HL-60 (cell line): ENCODE data around the gene SESN2.

Experiments used
- DNase-seq, 2 experiments: peaks; one replicate each; pipeline ENCODE4 v3.0.0-alpha.2; 2010 to 2020; ENCODE audit warnings: low read depth in 1 of 2, low spot score in 1 of 2
- H3K27ac ChIP-seq: fragments of 250-450 bp; sonication (Bioruptor Pico); replicated peaks from 2 replicates; pipeline ENCODE4 v1.5.1; 2020; ENCODE audit warnings: mild to moderate bottlenecking, moderate library complexity
- H3K27me3 ChIP-seq: fragments of 250-450 bp; sonication (Bioruptor Pico); 2 replicates; pipeline ENCODE4 v1.5.1; 2021; ENCODE audit warnings: mild to moderate bottlenecking, moderate library complexity; ENCODE audit not compliant: insufficient read depth, poor library complexity, severe bottlenecking
- H3K4me3 ChIP-seq: replicated peaks from 2 replicates; pipeline ENCODE4 v1.5.1; 2011; ENCODE audit warnings: mild to moderate bottlenecking, control low read depth, low read length; ENCODE audit not compliant: insufficient read depth
- GABPA ChIP-seq: IDR thresholded peaks from 2 replicates; pipeline ENCODE4 v1.6.1; 2012; ENCODE audit warnings: low read depth
- POLR2AphosphoS5 ChIP-seq: IDR thresholded peaks from 2 replicates; pipeline ENCODE4 v1.6.1; 2012; ENCODE audit warnings: low read depth
- SPI1 ChIP-seq: IDR thresholded peaks from 2 replicates; pipeline ENCODE4 v1.6.1; 2012; ENCODE audit warnings: low read depth, mild to moderate bottlenecking, borderline replicate concordance
- long read RNA-seq: library from polyadenylated mRNA; unstranded; transcript quantifications from one replicate; pipeline ENCODE4 v2.0.0, GENCODE V29; 2020
- TF ChIP-seq, protein P1 (sequence below): IDR thresholded peaks from 2 replicates; pipeline ENCODE4 v1.6.1; 2012; ENCODE audit warnings: low read depth; ENCODE audit not compliant: insufficient replicate concordance
- TF ChIP-seq, protein P2 (sequence below): IDR thresholded peaks from one replicate; pipeline ENCODE4 v1.5.1; 2011; ENCODE audit warnings: low read length, control low read depth, inconsistent platforms; ENCODE audit not compliant: insufficient read depth

The SESN2 gene, protein sequence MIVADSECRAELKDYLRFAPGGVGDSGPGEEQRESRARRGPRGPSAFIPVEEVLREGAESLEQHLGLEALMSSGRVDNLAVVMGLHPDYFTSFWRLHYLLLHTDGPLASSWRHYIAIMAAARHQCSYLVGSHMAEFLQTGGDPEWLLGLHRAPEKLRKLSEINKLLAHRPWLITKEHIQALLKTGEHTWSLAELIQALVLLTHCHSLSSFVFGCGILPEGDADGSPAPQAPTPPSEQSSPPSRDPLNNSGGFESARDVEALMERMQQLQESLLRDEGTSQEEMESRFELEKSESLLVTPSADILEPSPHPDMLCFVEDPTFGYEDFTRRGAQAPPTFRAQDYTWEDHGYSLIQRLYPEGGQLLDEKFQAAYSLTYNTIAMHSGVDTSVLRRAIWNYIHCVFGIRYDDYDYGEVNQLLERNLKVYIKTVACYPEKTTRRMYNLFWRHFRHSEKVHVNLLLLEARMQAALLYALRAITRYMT
- long read RNA-seq, transcript SESN2-201 (10 exons, 3,453 nt): major isoform, 282 of 302 reads
- long read RNA-seq, partial matches to known transcripts: 2 of 302 reads
- long read RNA-seq, other reads (novel, unspliced or antisense): 18 of 302 reads

DNA sequence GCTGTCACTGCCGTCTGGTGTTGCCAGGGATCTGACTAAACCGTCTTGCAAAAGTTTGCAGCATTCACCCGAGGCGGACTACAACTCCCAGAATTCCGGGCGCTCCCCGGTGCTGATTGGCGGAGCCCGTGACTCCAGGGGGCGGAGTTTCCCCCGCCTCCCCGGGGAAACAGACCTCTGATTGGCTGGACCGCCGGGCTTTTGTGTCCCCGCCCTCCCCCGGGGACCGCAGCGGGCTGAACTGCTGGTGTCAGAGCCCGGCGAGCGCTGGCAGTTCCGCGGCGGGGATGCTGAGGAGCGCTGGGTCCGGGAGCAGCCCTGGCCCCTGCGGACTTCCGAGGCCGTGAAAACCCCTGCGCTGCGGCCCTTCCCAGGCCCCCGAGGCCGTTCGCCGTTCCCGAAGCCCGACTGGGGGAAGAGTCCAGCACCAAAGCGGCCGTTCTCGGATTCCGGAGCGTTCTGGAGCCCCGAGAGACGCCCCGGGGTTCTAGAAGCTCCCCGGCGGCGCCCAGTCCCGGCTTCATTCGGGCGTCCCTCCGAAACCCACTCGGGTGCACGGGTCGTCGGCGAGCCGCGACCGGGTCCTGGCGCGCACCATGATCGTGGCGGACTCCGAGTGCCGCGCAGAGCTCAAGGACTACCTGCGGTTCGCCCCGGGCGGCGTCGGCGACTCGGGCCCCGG, at the start of gene SESN2:
TSS of gene SESN2 (plus strand) at position 267 of the 682 bp plus-strand sequence. CDS start at position 597, 330 bp downstream.
- peak; percentile 95 to 99 for DNase-seq
- Histone ChIP-seq H3K27me3 (no peaks in the 10 kb centered on the region), H3K4me3 (peak within 1 kb of the TSS; percentile 76), H3K27ac (peak within 1 kb of the TSS; percentile 65)
- TF ChIP-seq, protein P1, sequence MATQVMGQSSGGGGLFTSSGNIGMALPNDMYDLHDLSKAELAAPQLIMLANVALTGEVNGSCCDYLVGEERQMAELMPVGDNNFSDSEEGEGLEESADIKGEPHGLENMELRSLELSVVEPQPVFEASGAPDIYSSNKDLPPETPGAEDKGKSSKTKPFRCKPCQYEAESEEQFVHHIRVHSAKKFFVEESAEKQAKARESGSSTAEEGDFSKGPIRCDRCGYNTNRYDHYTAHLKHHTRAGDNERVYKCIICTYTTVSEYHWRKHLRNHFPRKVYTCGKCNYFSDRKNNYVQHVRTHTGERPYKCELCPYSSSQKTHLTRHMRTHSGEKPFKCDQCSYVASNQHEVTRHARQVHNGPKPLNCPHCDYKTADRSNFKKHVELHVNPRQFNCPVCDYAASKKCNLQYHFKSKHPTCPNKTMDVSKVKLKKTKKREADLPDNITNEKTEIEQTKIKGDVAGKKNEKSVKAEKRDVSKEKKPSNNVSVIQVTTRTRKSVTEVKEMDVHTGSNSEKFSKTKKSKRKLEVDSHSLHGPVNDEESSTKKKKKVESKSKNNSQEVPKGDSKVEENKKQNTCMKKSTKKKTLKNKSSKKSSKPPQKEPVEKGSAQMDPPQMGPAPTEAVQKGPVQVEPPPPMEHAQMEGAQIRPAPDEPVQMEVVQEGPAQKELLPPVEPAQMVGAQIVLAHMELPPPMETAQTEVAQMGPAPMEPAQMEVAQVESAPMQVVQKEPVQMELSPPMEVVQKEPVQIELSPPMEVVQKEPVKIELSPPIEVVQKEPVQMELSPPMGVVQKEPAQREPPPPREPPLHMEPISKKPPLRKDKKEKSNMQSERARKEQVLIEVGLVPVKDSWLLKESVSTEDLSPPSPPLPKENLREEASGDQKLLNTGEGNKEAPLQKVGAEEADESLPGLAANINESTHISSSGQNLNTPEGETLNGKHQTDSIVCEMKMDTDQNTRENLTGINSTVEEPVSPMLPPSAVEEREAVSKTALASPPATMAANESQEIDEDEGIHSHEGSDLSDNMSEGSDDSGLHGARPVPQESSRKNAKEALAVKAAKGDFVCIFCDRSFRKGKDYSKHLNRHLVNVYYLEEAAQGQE: peak; percentile 48
- TF ChIP-seq GABPA (no peak), POLR2AphosphoS5 (peak; percentile 81; the same call in 1 of the 2 replicates)
- TF ChIP-seq, protein P2, sequence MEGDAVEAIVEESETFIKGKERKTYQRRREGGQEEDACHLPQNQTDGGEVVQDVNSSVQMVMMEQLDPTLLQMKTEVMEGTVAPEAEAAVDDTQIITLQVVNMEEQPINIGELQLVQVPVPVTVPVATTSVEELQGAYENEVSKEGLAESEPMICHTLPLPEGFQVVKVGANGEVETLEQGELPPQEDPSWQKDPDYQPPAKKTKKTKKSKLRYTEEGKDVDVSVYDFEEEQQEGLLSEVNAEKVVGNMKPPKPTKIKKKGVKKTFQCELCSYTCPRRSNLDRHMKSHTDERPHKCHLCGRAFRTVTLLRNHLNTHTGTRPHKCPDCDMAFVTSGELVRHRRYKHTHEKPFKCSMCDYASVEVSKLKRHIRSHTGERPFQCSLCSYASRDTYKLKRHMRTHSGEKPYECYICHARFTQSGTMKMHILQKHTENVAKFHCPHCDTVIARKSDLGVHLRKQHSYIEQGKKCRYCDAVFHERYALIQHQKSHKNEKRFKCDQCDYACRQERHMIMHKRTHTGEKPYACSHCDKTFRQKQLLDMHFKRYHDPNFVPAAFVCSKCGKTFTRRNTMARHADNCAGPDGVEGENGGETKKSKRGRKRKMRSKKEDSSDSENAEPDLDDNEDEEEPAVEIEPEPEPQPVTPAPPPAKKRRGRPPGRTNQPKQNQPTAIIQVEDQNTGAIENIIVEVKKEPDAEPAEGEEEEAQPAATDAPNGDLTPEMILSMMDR: no peak

DNA sequence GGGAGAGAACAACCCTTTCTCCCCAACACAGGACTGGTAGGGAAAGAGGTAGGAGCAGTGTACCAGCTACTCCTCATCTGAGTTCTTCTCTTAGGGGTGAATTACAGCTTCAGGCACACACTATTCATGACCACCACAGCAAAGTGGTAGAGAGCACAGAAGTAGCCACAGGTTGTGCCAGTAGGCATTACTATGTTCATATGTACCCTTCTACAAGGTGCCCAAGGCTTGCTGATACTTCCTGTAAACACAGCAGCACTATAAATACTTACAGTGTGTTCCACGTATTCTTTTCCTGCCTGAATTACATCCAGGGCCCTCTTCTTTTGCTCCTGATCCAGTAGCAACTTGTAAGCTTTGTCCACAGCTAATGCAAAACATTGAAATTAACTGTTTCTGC, 49.6 kb upstream of the SESN2 start:
- no peak for DNase-seq
- TF ChIP-seq, protein P2: no peak
- TF ChIP-seq POLR2AphosphoS5 (no peak), GABPA (no peak), SPI1 (no peak)
- TF ChIP-seq, protein P1: no peak
- no peak overlapping the region for H3K27ac ChIP-seq

DNA sequence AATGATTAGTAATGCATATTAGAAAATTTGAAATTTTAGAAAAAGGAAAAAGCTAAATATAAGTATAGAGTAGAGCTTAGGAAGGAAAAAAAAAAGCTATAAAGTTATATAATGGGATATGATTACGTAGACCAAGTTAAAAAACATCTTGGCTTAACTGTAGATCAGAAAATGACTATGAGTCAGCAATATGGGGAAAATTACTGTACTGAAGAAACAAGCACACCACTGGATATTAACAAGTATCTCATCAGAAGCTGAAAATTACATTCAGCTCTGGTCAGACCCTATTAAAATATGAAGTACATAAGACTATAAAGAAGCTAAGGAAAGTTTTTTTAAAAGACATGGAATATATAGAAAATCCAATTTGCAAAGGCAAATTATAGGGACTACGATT, 46.0 kb upstream of the SESN2 start:
- no peak overlapping the region for H3K27ac ChIP-seq
- DNase-seq: no peak
- no peaks in the 10 kb centered on the region for H3K27me3 ChIP-seq
- no peak overlapping the region for H3K4me3 ChIP-seq
- TF ChIP-seq, protein P1: no peak
- no peak for TF ChIP-seq SPI1
- TF ChIP-seq POLR2AphosphoS5: no peak
- TF ChIP-seq GABPA: no peak
- TF ChIP-seq, protein P2: no peak

More for the DNA sequence above, 49.6 kb upstream of the SESN2 start:
- no peaks in the 10 kb centered on the region for H3K27me3 ChIP-seq
- no peak overlapping the region for H3K4me3 ChIP-seq
